Tibial artery (tissue), 4 donors: Measurements from ENCODE around the gene RPL13.
"Not testable (repeated sequence)": the region's sequence is repeated elsewhere in the genome, so short reads cannot be mapped to it uniquely, and the experiment has no call there.

Experiments
- DNase-seq, 2 donors: peaks; one replicate each; pipeline ENCODE4 v3.0.0-alpha.2; 2019
- H3K27ac ChIP-seq, 2 donors: fragments of 200-600 bp; sonication (generic) in 1 of 2; 1 replicate in 1 of 2; 2 replicates in 1 of 2; pipeline ENCODE4 v1.5.1; 2018 to 2019; ENCODE audit warnings: mild to moderate bottlenecking in 1 of 2
- H3K27me3 ChIP-seq, 2 donors: fragments of 200-600 bp; sonication (generic) in 1 of 2; one replicate each; pipeline versions ENCODE4 v1.5.1 to v1.6.0; 2016 to 2019
- H3K36me3 ChIP-seq, 3 donors: fragments of 200-600 bp; sonication (generic) in 2 of 3; one replicate each; pipeline ENCODE4 v1.5.1; 2016 to 2019; ENCODE audit warnings: mild to moderate bottlenecking in 2 of 3
- H3K4me1 ChIP-seq, 4 donors: fragments of 200-600 bp; sonication (generic) in 2 of 4; 1 replicate in 3 of 4; 2 replicates in 1 of 4; pipeline ENCODE4 v1.5.1; 2016 to 2019
- H3K4me3 ChIP-seq, 2 donors: fragments of 200-600 bp; sonication (generic) in 1 of 2; 1 replicate in 1 of 2; 2 replicates in 1 of 2; pipeline ENCODE4 v1.5.1; 2018 to 2019; ENCODE audit warnings: mild to moderate bottlenecking in 2 of 2
- H3K9me3 ChIP-seq, 3 donors: fragments of 200-600 bp; sonication (generic) in 1 of 3; one replicate each; pipeline ENCODE4 v1.5.1; 2016 to 2019
- CTCF ChIP-seq, 2 experiments: fragments of 200-600 bp in 1 of 2; fragments of 450-650 bp in 1 of 2; IDR thresholded peaks; one replicate each; pipeline ENCODE4 v1.5.1; 2017 to 2019; ENCODE audit warnings: antibody characterized with exemption in 2 of 2, mild to moderate bottlenecking in 1 of 2, moderate library complexity in 1 of 2
- intact Hi-C: fragments of 100-400 bp; cut with DNase I; formaldehyde crosslinking; loops from one replicate; pipeline ENCODE4 v1.15.0; 2023; ENCODE audit warnings: low total_unique reads

RPL13 gene

GRCh38 chr16:89586853-89587252 is 26.4 kb downstream of the RPL13 start:
- no peak for DNase-seq
- Histone ChIP-seq H3K27me3 (peaks cover 0 to 40% of the 10 kb centered on the region in 2 donors), H3K4me3 (no peak overlapping the region), H3K27ac (no peak overlapping the region), H3K36me3 (no peaks in the 10 kb centered on the region), H3K9me3 (no peaks in the 10 kb centered on the region), H3K4me1 (peaks cover 0 to 6% (median 0%) of the 10 kb centered on the region in 4 donors)
- intact Hi-C loops: no loop called here
- TF ChIP-seq CTCF (IDR thresholded peaks at IDR 0.05): no peak

- H3K36me3 ChIP-seq, H3K4me1 ChIP-seq, H3K9me3 ChIP-seq, DNase-seq, intact Hi-C loops, H3K27ac ChIP-seq, H3K4me3 ChIP-seq: not testable (repeated sequence)
- H3K27me3 ChIP-seq: peaks cover 0 to 38% of the 10 kb centered on the region in 2 donors
Observed at GRCh38 chr16:89587676-89588075, 27.2 kb downstream of the RPL13 start.

GRCh38 chr16:89588413-89589109 is 28.1 kb downstream of the RPL13 start:
- Histone ChIP-seq H3K27me3 (peaks cover 0 to 29% of the 10 kb centered on the region in 2 donors), H3K36me3 (no peaks in the 10 kb centered on the region), H3K4me3 (no peak overlapping the region), H3K9me3 (no peaks in the 10 kb centered on the region), H3K4me1 (no peaks in the 10 kb centered on the region), H3K27ac (no peak overlapping the region)
- DNase-seq: no peak
- no peak for TF ChIP-seq CTCF (IDR thresholded peaks at IDR 0.05)
- intact Hi-C loops: no loop called here

GRCh38 chr16:89589241-89589926 is 28.9 kb downstream of the RPL13 start:
- H3K4me1 ChIP-seq: no peaks in the 10 kb centered on the region
- TF ChIP-seq CTCF (IDR thresholded peaks at IDR 0.05): no peak
- H3K9me3 ChIP-seq: no peaks in the 10 kb centered on the region
- DNase-seq: no peak
- H3K4me3 ChIP-seq: no peak overlapping the region
- no peak overlapping the region for H3K27ac ChIP-seq
- intact Hi-C loops: no loop called here
- peaks cover 0 to 21% of the 10 kb centered on the region in 2 donors for H3K27me3 ChIP-seq
- no peaks in the 10 kb centered on the region for H3K36me3 ChIP-seq

- no peaks in the 10 kb centered on the region for H3K27me3 ChIP-seq
- intact Hi-C loops: no loop called here
- H3K4me3 ChIP-seq: no peak overlapping the region
- no peaks in the 10 kb centered on the region for H3K36me3 ChIP-seq
- DNase-seq: no peak
- H3K4me1 ChIP-seq: no peaks in the 10 kb centered on the region
- TF ChIP-seq CTCF (IDR thresholded peaks at IDR 0.05): no peak
- no peak overlapping the region for H3K27ac ChIP-seq
- H3K9me3 ChIP-seq: no peaks in the 10 kb centered on the region
Observed at GRCh38 chr16:89593841-89594240, 33.4 kb downstream of the RPL13 start.

GRCh38 chr16:89595330-89596060 is 35.0 kb downstream of the RPL13 start:
- H3K27ac ChIP-seq: no peak overlapping the region
- TF ChIP-seq CTCF (IDR thresholded peaks at IDR 0.05): no peak
- no peaks in the 10 kb centered on the region for H3K27me3 ChIP-seq
- intact Hi-C loops: no loop called here
- H3K36me3 ChIP-seq: no peaks in the 10 kb centered on the region
- no peaks in the 10 kb centered on the region for H3K9me3 ChIP-seq
- DNase-seq: no peak
- no peak overlapping the region for H3K4me3 ChIP-seq
- H3K4me1 ChIP-seq: no peaks in the 10 kb centered on the region
